ENCODE results near the gene GNG7.

The GNG7 gene

DNA sequence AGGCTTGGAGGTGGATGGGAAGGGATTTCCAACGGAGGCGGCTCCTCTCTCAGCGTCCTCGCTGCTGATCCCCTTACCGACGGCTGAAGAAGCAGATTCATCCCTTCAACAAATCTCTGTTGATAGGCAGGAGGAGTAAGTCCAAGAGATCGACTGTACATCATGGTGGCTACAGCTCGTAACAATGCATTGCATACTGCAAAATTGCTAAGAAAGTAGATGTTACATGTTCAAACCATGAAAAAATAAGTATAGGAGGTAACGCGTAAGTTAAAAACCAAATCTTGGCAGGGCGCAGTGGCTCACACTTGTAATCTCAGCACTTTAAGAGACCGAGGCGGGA is 37.8 kb upstream of the GNG7 start:
- TF ChIP-seq, protein P1, sequence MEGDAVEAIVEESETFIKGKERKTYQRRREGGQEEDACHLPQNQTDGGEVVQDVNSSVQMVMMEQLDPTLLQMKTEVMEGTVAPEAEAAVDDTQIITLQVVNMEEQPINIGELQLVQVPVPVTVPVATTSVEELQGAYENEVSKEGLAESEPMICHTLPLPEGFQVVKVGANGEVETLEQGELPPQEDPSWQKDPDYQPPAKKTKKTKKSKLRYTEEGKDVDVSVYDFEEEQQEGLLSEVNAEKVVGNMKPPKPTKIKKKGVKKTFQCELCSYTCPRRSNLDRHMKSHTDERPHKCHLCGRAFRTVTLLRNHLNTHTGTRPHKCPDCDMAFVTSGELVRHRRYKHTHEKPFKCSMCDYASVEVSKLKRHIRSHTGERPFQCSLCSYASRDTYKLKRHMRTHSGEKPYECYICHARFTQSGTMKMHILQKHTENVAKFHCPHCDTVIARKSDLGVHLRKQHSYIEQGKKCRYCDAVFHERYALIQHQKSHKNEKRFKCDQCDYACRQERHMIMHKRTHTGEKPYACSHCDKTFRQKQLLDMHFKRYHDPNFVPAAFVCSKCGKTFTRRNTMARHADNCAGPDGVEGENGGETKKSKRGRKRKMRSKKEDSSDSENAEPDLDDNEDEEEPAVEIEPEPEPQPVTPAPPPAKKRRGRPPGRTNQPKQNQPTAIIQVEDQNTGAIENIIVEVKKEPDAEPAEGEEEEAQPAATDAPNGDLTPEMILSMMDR (conservative IDR thresholded peaks at IDR 0.05; ENCODE audit: low read depth, low read length) = no peak
- DNase-seq (ENCODE audit: low read depth) = no peak
- no peak overlapping the region for H3K4me3 ChIP-seq (ENCODE audit: low read depth, low read length)

DNA sequence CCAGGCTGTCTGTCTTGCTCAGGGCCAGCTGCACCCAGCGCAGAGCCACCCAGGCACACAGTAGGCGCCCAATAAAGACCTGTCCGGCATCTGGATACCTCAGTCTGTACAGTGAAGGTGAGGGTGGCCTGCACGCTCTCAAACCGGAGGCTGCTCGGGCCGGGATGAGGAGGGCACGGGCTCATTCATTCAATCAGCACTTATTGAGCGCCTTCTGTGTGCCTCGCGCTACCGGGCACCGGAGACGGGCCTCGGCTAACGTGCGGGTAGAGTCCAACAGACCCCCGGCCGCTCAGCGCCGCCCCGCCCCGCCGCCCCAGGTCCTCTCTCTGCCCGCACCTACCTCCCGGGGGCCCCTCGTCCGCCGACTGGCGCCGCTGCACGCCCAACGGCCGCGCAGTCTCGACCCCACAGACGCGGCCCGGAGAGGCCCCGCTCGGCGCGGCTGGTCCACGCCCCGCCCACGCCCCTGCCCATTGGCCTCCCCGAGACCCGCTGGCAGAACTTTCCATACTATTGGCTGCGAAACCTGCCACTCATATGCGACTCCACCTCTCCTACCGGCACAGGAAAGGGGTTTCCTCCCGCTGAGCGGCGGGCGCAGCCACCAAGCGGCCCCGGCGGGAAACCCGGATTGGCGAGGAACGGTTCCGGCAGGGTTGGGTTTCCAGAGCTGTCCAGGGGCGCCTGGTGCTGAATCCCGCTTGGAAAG is 37.3 kb upstream of the GNG7 start, which contains the start of gene SLC39A3:
Gene SLC39A3, minus strand, starts transcription at position 416 of the 712 bp plus-strand sequence. CDS start 2,760 bp downstream, outside the sequence.
- peak within 1 kb of the TSS; percentile 72 for H3K4me3 ChIP-seq (ENCODE audit: low read depth, low read length)
- TF ChIP-seq, protein P1 (conservative IDR thresholded peaks at IDR 0.05; ENCODE audit: low read depth, low read length) = peak; percentile 33
- DNase-seq (ENCODE audit: low read depth) = peak; percentile 99

DNA sequence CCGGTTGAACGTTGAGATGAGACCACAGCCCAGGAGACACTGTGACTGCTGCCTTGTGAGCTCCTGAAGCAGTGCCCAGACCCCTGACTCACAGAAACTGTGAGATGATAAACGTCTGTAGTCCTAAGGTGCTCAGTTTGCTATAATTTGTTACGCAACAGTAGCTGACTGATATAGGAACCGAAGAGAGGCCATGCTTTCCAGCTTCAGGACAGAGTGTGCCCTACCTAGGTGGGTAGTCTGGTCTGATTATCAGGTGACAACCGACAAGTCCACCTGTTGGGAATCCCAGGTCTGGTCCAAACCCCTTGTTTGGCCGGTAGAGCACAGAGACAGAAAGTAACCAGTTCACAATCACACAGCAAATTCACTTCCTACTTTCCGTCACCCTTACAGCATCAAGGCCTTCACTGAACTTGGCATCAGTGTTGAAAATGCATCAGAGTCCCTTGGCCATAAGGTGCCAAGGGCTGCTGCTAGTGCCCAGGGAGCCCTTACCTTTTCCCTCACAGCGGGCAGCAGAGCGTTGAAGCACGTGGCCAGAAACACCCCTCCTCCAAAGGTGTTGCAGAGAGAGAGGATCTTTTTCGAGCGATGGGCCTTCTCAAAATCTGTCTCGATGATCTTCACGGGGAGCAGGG is 34.2 kb upstream of the GNG7 start:
- TF ChIP-seq, protein P1 (conservative IDR thresholded peaks at IDR 0.05; ENCODE audit: low read depth, low read length) = no peak
- no peak overlapping the region for H3K4me3 ChIP-seq (ENCODE audit: low read depth, low read length)
- DNase-seq (ENCODE audit: low read depth) = no peak

DNA sequence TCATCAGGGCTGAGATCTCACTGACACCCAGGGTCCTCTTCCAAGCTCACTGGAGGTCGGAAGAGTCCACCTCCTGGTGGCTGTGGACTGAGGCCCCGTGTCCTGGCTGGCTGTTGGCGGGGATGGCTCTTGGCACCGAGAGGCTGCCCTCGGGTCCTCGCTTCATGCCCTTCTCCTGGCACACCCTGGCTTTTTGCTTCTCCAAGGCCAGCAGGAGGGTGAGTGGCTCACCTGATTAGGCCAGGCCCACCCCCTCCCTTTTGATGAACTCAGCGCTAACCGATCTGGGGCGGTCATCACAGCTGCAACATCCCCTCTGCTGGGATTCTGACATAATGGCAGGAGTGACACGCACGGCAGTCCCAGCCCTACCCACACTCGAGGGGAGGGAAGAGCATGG is 32.9 kb upstream of the GNG7 start:
- H3K4me3 ChIP-seq (ENCODE audit: low read depth, low read length) = no peak overlapping the region
- TF ChIP-seq, protein P1 (conservative IDR thresholded peaks at IDR 0.05; ENCODE audit: low read depth, low read length) = no peak
- DNase-seq (ENCODE audit: low read depth) = no peak

DNA sequence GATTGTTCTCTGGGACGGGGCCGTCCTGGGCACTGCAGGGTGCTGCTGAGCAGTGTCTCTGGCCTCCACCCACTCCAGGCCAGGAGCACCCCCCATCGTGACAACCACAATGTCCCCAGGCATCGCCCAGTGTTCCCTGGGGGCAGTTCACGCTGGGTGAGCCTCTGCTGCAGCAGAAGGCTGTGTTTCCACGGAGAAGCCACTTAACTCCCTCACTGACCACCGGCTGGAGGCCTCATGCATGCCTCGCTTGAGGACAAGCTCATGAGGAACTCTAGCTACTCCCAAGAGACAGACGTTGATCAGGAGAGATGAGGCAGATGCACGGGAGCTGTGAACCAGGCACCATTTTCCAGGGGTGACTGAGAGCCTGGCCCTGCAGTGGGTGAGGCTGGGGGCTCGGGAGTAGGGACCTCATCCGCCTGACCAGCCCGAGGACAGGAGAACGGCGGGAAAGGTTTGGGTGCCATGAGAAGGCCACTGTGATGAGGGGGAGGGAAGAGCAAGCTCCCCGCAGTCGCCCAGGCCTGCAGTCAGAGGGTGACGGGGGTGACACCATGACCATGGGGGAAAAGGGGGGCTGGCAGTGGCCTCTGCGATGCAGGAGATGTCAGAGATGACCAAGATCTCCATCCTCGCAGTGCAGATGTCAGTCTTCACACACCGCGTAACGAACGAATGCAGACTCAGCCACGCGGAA is 32.2 kb upstream of the GNG7 start:
- TF ChIP-seq, protein P1 (conservative IDR thresholded peaks at IDR 0.05; ENCODE audit: low read depth, low read length) = no peak
- no peak for DNase-seq (ENCODE audit: low read depth)
- H3K4me3 ChIP-seq (ENCODE audit: low read depth, low read length) = no peak overlapping the region

DNA sequence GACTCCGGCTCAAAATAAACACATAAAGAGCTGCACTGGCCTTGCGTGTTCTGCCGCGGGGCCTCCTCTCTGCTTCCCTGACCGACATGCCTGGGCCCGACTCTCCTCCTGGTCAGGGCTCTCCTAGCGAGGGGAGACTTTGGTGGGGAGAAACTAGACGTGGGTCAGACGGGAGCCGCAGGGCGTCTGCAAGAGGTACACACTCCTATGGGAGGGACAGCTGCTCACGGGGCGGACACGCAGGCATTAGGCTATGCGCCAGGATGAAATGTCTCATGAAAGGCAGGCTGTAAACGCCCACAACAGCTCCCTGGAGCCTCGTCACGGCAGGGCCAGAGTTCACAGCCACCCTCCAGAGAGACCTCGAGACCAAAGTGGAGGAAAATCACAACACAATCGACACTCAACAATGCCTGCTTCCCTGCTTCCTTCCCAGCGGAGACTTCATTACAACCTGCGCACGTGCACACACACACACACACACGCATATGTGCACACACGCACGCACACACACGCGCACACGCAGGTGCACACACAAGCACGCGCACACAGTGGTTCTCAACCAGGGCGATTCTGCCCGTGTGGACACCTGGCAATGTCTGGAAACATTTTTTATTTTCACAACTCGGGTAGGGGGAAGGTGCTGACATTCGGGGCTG is 31.6 kb upstream of the GNG7 start:
- no peak overlapping the region for H3K4me3 ChIP-seq (ENCODE audit: low read depth, low read length)
- DNase-seq (ENCODE audit: low read depth) = no peak
- TF ChIP-seq, protein P1 (conservative IDR thresholded peaks at IDR 0.05; ENCODE audit: low read depth, low read length) = no peak
